Activated CD8-positive, alpha-beta memory T cell treated with anti-CD3 and anti-CD28 coated beads for 4 hours (primary cell): ENCODE data around the gene LINS1.

Source experiments
- DNase-seq, 2 donors: peaks; one replicate each; pipeline ENCODE4 v3.0.0-alpha.2; 2020; ENCODE audit warnings: low read depth in 2 of 2

LINS1 gene, protein sequence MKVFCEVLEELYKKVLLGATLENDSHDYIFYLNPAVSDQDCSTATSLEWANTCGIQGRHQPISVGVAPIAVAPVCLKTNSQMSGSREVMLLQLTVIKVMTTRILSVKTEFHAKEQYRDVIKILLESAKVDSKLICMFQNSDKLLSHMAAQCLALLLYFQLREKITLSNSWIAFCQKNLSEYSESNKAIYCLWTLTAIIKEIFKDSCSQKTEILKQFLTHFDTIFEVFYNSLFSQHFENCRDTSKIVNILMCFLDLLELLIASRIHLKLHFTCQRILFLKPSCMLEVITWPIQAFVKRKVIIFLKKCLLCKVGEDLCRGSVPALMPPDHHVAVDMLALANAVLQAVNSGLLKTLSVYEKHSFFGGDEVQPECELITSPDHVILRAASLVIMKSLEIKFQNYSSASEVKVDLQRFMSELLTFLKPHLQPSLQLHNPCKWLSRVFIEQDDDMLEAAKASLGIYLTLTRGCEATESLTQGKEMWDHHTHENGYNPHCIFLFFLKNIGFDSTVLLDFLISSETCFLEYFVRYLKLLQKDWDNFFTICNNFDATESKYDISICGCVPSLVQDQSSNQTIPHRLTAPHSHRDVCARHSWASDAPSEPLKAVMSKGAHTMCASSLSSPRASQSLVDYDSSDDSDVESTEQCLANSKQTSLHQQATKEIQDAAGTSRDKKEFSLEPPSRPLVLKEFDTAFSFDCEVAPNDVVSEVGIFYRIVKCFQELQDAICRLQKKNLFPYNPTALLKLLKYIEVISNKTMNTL

DNA sequence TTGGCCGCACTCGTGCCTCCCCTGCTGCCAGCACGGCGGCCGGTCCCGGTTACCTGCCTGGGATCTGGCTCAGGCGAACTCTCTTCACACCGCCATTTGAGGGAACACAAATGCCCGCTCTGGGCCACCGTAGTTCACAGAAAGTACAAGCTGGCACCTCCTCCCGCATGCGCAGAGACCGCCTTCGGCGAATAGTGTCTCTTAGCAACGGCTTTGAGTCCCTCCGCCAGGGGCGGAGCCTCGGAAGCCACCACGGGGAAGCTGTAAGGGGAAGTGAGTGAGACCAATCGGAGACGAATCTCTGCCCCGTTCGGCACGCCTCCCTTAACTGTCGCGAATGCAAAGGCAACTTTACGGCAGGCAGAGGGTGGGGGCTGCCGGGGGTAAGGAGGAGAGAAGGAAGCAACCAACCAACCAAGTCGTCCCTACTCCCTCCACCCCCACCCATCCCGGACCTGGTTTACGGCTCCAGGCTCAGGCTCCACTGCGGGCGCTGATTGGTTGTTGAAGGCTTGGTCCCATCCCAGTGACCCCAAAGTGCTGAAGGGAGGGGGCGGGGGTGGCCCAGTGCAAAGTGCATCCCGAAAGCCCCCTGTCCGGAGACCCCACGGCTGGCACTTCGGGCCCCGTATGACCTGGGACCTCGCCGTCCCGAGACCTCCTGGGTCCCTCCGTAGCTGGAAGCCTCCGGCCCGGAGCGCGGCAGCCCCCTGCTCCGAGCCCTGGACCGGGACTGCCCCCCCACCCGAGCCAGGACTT, at the start of gene LINS1, which contains the start of gene ASB7:
TSS of gene LINS1 (minus strand) at position 121 of the 759 bp plus-strand sequence. CDS start 21,342 bp downstream, outside the sequence.
TSS of gene ASB7 (plus strand) at position 526 of the 759 bp plus-strand sequence. CDS start 9,628 bp downstream, outside the sequence.
- peak; percentile 99 to 100 for DNase-seq

DNA sequence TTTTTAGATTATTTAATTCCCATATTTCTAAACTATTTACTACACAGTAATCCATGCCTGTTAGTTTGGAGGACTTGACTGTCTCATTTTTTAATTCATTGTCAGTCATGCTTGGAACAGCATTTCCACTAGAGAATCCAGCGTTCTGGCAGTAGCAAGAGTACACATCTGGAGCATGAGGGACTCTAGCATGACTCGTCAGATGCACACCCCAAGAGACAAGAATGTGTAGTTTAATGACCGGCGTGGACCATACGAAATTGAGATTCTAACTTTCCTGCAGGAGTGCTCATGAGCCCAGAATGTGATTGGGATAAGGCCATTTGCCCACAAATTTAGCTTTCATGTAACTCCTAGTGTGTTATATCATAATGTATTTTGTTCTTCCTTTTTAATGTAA, 49.3 kb upstream of the LINS1 start:
- no peak for DNase-seq

DNA sequence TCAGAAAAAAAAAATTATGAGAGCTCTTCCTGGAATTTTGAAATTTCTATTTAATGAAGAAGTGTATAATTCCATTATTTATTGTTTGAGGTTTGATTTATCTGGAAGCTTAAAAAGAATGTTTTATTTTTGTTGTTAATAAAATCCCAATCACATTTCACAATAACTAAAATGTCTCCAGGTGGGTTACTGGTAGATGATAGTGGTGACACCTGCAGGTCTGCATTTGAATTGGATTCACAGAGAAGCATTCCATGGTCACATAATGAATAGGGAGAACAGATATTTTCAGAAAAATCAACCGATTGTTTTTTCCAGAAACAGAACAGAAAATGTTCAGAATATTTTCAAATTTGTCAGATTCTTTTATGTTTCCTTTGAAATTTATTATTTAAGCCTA, 48.7 kb upstream of the LINS1 start:
- no peak for DNase-seq

DNA sequence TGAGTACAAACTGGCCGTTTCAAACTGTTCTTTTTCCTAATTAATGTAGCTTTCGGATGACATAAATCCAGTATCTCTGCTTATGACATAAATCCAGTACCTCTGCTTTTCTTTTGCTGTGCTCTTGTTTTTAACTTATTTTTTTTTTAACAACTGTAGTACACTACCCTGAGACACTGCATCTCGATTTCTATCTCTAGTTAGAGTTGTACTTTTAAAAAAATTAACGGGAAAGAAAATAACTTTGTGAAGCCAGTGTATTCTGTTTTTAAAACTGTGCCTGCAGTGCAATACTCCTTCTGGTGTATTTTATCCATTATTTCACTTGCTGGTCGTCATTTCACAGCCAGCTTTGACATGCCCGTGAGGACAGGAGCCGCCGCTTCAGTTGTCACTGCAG, 47.0 kb upstream of the LINS1 start:
- DNase-seq: no peak

DNA sequence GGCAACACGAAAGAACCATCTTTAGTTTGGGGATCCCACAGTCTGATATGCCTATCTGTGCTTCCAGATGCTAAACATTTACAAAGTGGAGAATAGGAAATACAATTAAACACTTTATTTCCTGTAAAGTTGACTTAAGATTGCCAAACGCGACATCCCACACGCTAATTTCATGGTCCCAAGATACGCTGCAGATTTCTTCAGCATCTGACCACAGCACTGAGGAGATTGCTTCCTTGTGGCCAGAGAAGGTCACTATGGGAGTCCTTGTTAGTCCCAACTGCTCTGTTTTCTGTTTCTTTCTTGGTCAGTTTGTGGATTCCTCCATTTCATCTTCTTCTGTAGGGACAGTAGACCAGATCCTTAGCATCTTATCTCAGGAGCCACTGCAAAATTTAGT, 43.7 kb upstream of the LINS1 start:
- no peak for DNase-seq

DNA sequence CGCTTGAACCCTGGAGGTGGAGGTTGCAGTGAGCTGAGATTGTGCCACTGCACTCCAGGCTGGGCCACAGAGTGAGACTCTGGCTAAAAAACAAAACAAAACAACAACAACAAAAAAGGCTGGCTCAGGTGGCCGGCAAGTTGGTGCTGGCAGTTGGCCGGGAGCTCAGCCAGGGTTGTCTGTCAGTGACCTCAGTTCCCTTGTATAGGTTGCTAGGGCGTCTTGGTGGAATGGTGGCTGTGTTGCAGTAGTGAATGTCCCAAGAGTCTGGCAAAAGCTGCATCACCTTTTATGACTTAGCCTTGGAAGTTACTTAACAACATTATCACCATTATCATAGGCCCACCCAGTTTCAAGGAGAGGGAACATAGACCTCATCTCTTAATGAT, 41.0 kb upstream of the LINS1 start:
- no peak for DNase-seq

DNA sequence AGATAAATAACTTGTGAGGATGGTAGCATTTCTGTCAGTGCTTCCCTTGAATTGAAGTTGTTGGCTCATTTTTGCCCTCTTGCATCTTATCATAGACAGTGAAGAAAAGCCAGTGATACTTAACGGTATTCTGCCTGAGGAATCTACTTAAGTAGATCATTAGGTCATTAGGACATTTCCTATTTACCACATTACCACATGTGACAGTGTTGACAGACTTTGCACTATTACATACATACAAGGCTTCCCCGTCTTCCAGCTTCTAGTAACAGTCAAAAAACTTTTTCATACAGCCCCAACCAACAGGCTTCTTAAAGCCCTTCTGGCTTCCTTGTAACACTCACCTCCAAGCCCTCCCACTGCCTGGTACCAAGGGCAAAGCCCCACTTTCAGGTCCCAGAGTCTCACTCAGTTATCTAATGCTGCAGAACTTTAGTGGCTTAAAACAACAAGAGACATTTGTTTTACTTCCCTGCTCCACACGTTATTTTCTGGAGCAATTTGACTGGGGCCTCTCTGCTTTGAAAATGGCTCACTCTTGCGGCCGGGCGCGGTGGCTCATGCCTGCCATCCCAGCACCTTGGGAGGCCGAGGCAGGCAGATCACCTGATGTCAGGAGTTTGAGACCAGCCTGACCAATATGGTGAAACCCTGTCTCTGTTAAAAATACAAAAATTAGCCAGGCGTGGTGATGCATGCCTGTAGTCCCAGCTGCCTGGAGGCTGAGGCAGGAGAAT, 40.4 kb upstream of the LINS1 start:
- DNase-seq: no peak

DNA sequence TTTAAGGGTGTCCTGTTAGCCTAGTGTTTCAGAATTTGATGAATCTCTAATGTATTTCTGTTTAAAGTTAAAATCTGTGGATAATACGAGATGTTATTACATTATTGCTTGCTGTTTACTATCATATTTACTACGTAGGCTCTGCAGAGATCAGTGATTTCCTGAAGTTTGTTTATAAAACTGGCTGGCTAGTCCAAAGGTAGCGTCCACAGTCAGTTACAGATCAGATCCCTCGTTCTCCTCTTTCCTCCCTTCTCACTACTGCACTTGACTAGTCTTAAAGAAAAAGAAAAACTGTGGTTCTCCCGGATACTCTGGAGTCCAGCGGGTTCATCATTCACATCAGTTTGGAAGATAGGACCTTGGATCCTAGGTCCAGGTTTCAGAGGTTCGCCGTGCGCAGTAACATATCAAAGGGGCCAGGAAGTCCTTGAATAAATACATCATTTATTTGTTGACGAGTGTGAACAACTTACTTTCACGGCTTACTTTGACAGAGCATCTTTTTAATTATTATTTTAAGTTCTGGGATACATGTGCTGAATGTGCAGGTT, 36.3 kb upstream of the LINS1 start:
- DNase-seq: no peak

DNA sequence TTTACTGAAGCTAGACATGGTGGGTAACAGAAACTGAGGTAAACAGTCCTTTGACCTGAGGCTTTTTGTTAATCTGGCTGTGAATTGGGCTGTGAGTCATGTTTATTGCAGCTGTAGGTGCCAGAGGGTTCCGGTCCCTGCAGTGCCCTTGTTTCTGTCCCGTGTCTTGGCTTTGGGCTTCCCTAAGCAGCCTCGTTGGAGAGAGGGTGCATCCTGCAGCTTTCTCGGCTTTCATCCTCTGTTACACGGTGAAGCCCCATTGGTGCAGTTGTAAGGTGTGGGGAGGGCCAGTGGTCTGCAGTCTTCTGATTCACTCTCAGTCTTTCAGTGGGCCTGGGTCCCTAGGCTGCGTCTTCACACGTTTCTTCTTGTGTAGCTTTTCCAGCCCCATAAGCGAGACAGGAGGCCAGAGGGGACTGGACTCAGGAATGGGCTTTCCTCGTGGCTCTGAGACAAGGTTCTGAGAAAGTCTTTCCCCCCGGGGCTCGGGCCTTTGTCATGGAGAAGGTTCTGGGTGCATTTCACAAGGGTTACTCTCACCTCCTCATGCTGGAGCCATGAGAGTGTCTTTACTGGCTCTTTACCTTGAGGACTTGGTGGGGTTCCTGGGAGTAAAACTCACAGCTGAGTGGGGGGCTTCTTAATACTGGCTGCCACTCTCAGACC, 33.6 kb upstream of the LINS1 start:
- no peak for DNase-seq

DNA sequence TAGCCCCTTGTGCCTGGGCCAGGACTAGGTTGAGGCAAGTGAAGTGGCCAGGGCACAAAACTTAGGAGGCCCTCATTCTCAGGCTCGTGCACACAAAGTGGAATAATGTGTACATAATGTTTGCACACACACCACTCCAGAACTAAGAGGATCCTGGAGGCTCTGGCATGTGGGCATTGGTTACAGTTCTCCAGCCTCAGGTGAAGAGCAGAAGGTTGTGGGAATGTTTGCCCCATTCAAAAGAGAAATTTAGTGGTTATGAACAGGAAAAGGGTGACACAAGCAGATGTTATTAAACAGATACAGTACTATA, 31.7 kb upstream of the LINS1 start:
- DNase-seq: no peak

DNA sequence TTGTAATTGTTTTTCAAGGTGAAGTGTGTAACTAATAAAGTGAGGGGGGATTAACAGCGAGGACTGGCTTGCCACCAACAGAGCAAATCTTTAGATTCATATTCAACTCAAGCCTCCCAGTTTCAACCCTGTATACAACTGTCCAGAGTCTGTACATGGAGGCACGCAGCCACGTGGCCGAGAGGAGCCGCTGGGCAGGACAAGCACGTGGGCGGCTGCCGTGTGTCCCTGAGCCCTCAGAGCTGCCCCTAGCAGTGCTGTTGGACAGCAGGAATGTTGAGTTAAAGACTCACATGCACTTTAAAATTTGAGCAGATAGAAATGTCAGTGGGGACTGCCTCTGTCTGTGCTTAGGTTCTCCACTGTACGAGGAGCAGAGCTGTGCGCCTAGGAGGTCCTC, 29.8 kb upstream of the LINS1 start:
- DNase-seq: no peak

DNA sequence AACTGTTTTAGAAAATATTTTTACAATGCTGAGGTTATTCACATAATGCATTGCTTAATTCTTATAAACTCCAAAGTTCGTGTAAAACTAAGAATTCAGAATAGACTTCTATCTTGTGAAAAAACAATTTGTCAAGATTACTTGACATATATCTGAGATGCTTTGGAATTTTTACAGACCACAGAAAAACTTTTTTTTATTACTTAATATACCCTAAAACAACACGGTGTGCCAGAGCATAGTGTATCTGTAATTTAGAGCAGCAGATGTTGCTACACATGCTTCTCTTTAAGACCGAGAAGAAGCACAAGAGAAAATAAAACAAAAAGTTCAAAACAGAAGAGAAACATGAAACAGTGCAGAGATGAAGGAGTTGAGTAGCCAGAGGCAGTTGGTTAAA, 26.8 kb upstream of the LINS1 start:
- DNase-seq: no peak

DNA sequence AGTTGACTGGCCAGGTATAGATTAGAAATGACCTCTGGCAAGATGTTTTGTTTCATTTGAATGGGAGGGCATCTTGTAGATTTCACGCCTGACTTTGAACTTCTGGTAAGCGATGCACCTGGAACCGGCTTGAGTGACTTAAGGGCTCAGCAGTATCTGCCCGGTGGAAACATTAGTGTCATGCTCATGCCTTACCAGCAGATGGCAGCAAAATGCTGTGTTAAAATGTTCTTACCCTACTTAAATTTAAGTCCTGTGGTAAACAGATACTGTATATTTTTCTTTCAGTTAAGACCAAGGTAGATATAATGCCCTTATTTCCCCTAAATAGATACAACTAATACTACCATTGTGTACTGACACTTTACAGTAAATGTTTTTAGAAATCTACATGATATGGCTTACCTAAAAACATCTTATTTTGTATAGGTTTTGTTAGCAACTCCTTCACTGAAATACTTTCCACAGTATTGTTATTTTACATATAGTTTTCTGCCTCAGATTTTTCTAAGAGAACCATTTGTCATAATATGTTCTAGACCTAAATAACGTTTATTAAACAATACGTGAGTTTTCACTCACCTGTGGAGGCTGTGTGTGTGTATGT, 25.9 kb upstream of the LINS1 start:
- peak; percentile 36 to 41 for DNase-seq

DNA sequence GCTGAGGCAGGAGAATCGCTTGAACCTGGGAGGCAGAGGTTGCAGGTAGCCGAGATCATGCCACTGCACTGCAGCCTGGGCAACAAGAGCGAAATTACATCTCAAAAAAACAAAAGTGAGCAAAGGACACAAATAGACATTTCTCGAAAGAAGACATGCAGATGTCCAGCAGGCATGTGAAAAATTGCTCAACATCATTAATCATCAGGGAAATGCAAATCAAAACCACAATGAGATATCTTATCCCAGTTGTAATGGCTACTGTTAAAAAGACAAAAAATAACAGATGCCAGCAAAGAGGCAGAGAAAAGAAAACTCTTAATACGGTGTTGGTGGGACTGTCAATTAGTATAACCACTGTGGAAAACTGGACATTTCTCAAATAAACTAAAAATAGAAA, 21.3 kb upstream of the LINS1 start:
- no peak for DNase-seq

DNA sequence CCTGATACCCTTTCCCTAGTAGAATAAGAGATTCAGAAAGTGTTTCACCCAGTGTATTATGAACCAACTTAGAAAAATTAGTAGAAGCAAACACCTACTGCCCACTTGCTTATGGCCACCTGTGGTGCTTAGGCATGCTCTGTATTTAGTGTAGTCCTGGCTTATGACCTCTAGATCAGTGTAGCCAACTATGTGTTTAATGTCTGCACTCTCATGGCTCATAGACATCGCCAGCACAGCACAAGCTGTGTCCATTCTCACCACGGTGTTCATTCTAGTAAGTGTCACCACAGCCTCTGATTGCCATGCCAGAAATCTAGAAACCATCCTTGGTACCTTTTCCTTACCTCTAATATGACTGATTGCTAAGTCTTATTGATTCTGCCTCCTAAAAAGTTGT, 14.7 kb upstream of the LINS1 start:
- DNase-seq: no peak

DNA sequence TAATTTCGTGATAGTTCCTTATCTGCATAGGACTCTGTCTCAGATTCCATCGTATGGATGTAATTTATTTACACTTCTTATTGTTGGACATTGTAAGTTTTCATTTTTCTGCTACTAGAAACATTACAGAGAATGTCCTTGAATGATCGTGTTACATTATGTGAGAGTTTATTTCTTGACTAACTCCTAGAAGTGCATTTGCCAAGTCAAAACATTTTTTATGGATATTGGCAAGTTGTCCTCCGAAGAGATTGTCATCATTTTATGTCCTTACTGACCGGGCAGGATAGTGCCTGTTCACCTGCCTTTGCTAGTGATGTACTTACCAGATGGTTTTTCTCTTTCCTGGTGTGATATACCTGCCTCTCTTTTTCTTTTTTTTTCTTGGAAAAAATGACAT, 13.8 kb upstream of the LINS1 start:
- no peak for DNase-seq

DNA sequence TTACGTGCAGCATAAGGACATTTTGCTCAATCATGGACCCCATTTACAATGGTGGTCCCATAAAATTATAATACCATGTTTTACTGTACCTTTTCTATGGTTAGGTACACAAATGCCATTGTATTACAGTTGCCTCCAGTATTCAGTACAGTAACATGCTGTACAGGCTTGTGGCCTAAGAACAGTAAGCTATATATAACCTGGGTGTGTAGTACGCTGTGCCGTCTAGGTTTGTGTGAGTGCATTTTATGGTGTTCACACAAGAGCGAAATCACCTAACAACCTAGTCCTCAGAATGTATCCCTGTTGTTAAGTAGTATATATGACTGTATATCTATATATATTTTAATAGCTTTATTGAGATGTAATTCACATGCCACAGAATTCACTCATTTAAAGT, 12.9 kb upstream of the LINS1 start:
- no peak for DNase-seq

DNA sequence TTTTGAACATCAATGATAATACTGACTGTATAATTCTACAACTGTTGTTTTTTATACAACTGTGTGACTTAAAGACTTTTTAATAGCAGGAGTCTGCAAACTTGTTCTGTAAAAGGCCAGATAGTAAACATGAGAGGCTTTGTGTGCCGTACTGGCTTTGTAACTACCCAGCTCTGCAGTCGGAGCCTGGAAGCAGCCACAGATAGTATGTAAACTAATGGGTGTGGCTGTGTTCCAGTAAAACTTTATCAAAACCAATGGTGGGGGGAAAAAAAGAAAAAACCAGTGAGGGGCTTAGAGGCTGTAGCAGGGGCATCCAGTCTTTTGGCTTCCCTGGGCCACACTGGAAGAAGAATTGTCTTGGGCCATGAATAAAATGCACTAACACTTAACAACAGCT, 12.4 kb upstream of the LINS1 start:
- no peak for DNase-seq

DNA sequence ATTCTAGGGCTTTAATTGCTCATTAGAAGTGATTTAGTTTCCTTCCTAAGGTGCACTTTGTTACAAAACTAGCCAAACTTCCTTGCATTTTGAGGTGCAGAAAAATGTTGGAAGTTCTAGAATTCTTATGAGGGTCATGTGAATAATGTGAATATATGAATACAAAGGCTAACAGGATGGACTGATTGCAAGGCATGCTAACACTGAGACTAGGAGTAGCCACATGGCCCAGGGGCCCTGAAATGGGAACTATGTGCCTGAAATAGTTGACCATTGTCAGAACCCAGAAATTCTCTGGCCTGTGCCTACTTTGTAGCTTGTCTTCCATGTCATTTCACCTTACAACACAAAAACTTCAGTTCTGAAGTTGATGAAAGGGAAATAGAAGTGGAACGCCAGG, 11.2 kb upstream of the LINS1 start:
- no peak for DNase-seq

DNA sequence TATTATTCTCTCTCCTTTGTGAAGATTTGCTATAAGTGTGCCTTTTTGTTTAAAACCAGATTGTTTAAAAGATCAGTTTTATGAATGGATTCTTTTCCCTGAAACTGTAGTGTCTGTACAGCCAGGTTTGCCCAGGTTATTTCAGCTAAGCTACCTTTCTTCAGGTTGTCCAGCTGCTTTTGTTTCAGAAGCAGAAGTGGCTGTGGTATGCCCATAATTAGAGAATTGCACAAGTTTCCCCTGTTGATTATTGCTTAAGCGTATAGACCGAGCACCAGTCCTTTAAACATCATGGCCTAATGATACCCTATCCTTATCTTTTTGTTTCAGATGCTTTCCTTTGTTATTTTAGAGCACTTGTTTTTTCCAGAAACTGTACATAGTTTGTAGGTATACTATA, 10.6 kb upstream of the LINS1 start:
- DNase-seq: no peak
